ENCODE results near the gene METTL8.
A peak's percentile ranks its signal among the peaks of the same experiment; 100 is the strongest.
"Not testable (repeated sequence)": the region's sequence is repeated elsewhere in the genome, so short reads cannot be mapped to it uniquely, and the experiment has no call there.

The METTL8 gene

GRCh38 chr2:171434013-171434989 lies 511 bp upstream of the METTL8 start, which contains the start of gene DCAF17:
TSS of gene DCAF17 (plus strand) at chr2:171434226. CDS start at chr2:171434578, 352 bp downstream.
- H3K27ac ChIP-seq, result peak within 1 kb of the TSS; percentile 95
- TF ChIP-seq ZFX (IDR thresholded peaks at IDR 0.05; ENCODE audit: borderline replicate concordance) (no peak), CTCF (IDR thresholded peaks at IDR 0.05) (peak; percentile 15; the same call in 1 of the 2 replicates)

GRCh38 chr2:171432969-171433762 lies 624 bp downstream of the METTL8 start:
- TF ChIP-seq ZFX (IDR thresholded peaks at IDR 0.05; ENCODE audit: borderline replicate concordance), result no peak
- no peak for TF ChIP-seq CTCF (IDR thresholded peaks at IDR 0.05)
- peak overlapping the region; percentile 95 for H3K27ac ChIP-seq

DNA sequence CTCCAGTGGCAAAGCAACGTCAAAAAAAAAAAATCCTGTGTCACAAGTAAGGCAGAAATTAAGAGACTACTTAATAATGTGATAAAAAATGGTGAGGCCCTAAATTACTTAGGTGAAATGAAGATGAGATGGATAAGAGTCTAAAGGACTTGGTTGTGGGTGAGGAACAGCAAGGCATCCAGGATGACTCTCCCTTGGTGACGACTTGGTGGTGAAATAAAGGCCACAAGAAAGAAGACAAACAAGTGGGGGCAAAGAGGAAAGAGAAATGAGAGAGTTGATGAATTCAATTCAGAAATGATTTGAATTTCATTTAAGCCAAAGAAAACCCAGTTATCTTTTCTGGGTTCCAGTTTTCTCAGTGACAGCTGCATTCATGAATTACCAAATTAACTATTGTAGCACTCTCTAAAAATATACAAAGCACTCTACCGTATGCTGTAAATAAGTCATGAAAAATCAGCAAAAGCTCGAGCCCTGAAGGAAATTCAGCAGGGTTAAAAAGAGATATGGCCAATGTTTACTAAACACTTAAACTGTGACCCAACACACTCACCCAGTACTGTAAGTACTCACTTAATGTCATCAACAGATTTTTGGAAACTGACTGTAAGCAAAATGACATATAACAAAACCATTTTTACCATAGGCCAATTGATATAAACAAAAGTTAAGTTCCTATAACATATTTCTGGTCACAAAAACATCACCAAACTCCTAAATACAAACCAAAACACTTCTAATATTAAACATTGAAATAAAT lies 1.4 kb downstream of the METTL8 start:
- TF ChIP-seq CTCF (IDR thresholded peaks at IDR 0.05), result no peak
- no peak for TF ChIP-seq ZFX (IDR thresholded peaks at IDR 0.05; ENCODE audit: borderline replicate concordance)
- peak overlapping the region; percentile 95; the same call in 1 of the 2 replicates for H3K27ac ChIP-seq

- TF ChIP-seq ZFX (IDR thresholded peaks at IDR 0.05; ENCODE audit: borderline replicate concordance) (no peak), CTCF (IDR thresholded peaks at IDR 0.05) (no peak)
- H3K27ac ChIP-seq, result no peak overlapping the region
These were observed 2.1 kb downstream of the METTL8 start for GRCh38 chr2:171431677-171432167.

GRCh38 chr2:171430516-171431410 lies 3.0 kb downstream of the METTL8 start:
- TF ChIP-seq ZFX (IDR thresholded peaks at IDR 0.05; ENCODE audit: borderline replicate concordance), result no peak
- no peak for TF ChIP-seq CTCF (IDR thresholded peaks at IDR 0.05)
- H3K27ac ChIP-seq, result no peak overlapping the region

GRCh38 chr2:171422710-171423495 lies 10.9 kb downstream of the METTL8 start:
- H3K27ac ChIP-seq, result not testable (repeated sequence)

Data from 22Rv1 (cell line).